Suppressor macrophage treated with lipopolysaccharide for 1 hour (primary cell): ENCODE measurements around the gene ESR2.
"Not testable (repeated sequence)": the region's sequence is repeated elsewhere in the genome, so short reads cannot be mapped to it uniquely, and the experiment has no call there.

Source experiments
- DNase-seq, 3 donors: peaks; one replicate each; pipeline ENCODE4 v3.0.0-alpha.2; 2020 to 2022

The ESR2 gene

DNA sequence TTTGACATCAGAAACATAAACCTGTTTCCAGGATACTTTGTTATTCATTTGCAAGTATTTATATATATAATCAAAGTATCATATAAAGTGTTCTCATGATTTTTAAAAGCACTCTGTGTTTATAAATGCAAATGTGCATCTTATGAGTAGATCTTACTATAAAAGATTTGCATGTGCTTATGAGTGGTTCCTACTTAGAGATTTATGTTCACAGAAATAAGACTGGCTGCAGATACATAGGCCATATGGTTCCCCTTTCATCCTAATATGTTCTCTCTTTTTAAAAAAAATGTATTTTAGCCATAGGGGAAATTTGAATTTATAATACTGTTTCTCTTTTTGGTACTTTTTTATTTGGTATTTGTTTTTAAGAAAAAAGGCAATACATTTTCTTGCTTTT, 174.2 kb downstream of the ESR2 start:
- DNase-seq, result no peak

GRCh38 chr14:64119500-64119899, 174.7 kb downstream of the ESR2 start:
- DNase-seq, result no peak

GRCh38 chr14:64118892-64119291, 175.3 kb downstream of the ESR2 start:
- DNase-seq, result no peak

- not testable (repeated sequence) for DNase-seq
Observed at GRCh38 chr14:64118403-64118742, 175.8 kb downstream of the ESR2 start.

GRCh38 chr14:64117671-64118402, 176.3 kb downstream of the ESR2 start:
- no peak for DNase-seq

DNA sequence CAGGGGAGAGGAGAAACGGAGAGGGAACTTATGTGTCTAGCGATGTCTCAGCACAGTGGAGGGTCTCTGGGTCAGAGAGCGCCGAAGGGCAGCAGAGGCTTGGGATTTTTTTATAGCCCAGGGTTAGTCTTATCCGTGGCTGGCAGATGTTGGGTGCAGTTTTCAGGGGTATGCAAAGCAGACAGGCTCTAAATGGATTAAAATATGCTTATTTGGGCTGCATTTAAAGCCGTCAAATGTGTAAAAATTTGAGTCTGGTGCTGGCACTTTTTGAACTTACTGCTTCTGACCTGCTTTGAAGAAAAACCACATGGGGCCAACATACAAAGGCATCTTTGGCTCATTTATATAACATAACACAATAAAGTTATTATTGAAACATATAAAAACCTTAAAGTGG, 178.8 kb downstream of the ESR2 start:
- DNase-seq, result no peak

DNA sequence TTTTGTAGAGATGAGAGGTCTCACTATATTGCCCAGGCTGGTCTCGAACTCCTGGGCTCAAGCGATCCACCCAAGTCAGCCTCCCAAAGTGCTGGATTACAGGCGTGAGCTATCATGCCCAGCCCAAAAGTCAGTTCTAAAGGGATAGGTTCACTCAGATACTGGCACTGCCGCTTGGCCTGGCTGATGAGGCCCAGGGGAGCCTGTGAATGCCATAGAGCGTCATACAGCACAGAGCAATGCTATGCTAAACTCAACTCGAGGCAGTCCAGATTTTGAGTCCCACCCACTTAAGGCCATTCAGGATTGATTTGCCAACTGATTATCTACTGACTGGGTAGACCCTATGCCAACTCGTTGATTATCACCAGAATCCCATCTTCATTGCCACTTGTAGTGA, 179.4 kb downstream of the ESR2 start:
- no peak for DNase-seq

- DNase-seq, result no peak
Observed at GRCh38 chr14:64114166-64114565, 180.0 kb downstream of the ESR2 start.

- DNase-seq, result no peak
Observed at GRCh38 chr14:64112867-64113678, 181.1 kb downstream of the ESR2 start.

DNA sequence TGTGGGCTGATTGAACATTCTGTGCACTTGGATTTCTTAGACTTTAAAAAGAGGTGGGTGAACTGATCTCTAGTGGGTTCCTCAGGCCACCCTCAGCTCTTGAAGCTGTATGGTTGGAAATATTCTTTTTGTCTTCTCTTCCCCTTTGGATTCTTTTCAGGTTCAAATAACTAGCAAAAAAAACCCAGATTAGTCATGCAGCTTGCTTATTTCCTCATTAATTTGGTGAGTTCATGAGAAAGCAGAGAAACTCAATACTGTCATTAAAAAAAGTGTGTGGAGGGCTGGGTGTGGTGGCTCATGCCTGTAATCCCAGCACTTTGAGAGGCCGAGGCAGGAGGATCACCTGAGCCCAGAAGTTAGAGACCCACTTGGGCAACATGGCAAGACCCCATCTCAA, 183.4 kb downstream of the ESR2 start:
- DNase-seq, result peak; percentile 39 to 71 (median 51)

DNA sequence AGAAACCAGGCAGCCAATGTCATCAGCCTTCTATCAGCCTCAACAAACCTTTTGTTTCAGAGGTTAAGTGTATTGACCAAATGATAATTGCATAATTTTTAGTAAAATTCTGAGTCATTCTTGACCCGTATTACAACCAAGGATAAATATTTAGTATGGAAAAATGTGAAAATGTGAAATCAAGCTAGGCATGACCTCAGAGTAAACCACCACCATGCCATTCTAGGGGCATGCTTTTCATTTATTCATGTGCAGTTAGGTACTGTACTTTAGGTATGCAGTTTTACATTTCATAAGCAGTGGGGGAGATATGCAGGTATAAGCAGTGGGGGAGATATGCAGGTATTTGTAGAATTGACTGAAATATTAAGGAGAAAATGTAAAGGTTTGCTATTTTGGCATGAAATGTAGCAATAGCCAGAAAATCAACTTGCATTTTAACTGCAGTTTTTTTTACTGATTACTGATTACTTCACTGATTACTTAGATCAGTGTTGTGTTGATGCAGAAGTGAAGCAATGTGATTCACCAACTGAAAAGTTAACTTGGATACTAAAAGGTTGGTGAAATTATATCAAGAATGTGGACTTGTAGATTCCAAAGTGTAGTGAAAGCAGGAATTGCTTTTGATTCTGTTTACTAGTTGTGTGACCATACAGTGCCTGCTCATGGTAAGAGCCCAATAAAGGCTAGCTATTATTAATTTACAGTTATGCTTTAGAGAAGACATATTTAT, 184.2 kb downstream of the ESR2 start:
- DNase-seq, result no peak

DNA sequence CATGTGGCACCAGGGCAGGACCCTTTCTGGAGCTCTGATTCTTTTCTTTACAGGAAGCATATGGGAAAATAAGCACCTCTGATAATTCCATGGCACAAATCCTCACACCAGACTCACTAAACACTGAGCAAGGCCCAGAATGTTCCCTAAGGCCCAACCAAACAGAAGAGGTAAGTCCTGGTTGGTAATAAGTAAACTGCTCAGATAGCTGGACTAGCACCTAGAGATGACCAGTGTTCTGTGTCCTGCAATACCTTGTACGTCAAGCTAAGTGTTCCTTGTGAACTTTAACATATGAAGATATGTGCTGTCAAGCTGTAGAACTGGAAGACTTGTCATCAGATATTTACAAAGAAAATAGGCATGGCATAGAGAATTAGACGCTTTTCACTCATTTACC, 186.7 kb downstream of the ESR2 start:
- no peak for DNase-seq

GRCh38 chr14:64098120-64098519, 196.1 kb downstream of the ESR2 start:
- DNase-seq, result no peak

DNA sequence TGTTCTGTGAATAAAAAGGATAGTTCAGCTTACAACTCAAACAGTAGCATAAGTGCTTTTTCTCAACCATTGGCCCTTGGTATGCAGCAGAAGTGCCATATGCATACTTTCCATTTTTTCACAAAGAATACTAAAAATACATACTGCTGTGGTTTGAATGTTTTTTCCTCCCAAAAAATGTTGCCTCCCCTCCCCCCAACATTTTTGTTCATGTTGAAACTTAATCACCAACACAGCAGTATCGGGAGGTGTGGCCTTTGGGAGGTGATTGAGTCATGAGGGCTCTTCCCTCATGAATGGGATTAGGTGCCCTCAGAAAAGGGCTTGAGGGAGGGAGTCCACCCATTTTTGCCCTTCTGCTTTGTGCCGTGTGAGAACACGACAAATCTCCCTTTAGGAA, 198.6 kb downstream of the ESR2 start:
- DNase-seq, result no peak

DNA sequence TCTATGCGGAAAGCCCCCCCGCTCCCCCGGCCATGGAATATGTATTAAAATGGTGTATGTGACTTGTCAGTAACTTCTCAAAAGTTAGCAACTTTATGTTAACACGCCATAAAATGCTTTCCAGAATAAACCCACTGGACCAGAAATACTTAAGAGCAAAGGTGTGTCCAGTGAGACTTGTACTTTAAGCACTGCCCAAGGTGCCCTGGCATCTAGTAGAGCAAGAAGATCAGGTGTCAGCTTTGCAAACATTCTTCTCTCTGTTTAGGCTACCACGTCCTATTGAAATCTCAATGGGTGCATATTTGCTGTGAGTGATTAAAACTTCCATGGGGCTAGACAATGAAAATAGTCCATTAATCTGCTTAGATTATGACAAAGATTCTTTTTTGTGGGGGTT, 201.2 kb downstream of the ESR2 start:
- no peak for DNase-seq

DNA sequence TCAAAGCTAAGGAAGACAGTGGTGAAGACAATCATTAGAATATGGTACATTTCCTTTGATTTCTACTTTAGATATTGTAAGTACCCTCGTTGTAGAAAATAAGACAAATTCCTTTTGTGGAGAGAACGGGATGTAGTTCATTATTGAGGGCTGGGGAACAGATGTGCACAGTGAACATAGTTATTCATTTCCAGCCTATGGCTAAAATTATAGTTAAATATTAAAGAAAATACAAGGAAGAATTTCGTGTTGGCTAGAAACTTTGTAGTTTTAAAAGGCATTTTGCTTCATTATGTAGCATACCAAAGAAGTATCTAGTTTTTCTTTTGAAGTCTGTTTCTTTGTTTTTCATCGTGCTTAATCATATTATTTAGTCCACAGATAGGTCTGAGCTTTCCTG, 201.8 kb downstream of the ESR2 start:
- DNase-seq, result no peak

DNA sequence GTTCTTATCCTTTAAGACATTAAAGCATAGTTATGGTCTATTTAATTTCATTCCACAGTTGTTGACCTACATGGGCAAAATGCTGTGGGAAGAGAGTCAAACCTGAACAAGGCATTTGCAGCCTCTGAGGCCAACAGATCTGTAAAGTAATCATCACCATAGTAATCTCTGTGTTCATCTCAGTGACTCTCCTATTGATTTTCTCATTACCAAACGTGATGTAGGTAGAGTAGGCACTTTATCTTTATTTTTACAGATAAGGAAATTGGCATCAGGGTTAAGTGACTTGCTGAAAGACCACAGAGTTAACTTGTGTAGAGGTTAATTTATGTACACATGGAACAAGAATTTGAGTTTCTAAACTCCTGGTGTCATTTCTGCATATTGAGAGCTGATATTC, 203.0 kb downstream of the ESR2 start:
- DNase-seq, result no peak

- DNase-seq, result no peak
Observed at GRCh38 chr14:64089920-64090319, 204.3 kb downstream of the ESR2 start.

- DNase-seq, result no peak
Observed at GRCh38 chr14:64088647-64088964, 205.6 kb downstream of the ESR2 start.

DNA sequence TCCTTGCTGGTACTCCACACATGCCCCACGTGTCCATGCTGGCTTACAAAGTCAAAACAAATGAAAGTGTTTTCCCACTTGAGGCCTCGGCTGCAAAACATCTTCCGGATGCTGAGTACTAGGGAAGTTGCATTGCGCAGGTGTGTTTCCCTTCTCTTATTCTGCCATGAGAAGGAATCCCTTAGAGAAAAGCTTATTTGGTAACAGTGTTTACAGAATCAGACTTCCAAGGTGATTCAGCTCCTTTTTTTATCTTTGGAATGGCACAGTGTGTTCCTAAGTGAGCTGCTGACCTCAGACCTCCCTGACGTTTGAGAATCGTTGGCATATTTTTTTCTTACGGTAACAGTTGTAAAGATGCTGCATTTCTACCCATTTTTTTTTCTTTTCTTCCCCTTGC, 211.3 kb downstream of the ESR2 start:
- no peak for DNase-seq

GRCh38 chr14:64081174-64081746, 212.9 kb downstream of the ESR2 start:
- DNase-seq, result no peak

DNA sequence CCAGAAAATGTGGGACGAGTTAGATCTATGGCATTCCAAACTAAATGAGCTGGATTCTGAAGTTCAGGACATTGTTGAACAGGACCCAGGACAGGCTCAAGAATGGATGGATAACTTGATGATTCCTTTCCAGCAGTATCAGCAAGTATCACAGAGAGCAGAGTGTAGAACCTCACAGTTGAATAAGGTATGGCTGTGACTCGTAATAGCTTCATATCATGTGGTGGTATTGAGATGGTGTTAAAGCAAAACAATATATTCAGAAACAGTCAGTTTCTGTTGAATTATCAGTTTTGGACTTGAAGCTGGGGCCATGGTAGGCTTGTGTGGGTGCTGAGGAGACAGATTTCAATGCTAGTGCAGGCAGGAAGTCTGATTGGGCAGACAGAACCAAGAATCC, 213.7 kb downstream of the ESR2 start:
- no peak for DNase-seq

DNA sequence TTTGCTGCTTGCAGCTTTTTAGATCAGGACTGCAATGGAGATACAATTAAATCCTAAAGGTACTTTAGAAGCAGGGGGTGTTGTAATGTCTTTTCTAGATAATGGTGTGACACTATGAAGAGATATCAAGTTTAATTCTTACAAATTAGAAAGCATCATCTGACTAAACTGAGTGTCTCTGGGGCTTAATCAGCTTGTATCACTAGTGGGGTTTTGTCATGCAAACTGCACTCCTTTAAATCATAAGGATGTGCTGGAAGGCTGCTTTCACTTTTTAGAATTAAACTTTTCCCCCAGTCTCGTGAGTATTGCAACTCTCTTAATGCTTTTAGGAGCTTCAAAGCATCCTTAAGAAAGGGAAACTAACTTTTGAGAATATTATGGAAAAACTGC, 218.6 kb downstream of the ESR2 start:
- no peak for DNase-seq
